Body of pancreas (tissue), 4 donors: ENCODE results near the gene OR6A2.

Experiments
- CTCF ChIP-seq, 7 experiments: fragments of 450-650 bp in 4 of 7; fragments of 200-600 bp in 3 of 7; sonication (generic) in 3 of 7; IDR thresholded peaks; one replicate each; pipeline ENCODE4 v1.5.1; 2016 to 2019; ENCODE audit warnings: antibody characterized with exemption in 7 of 7
- POLR2A ChIP-seq, 3 donors: fragments of 450-650 bp; IDR thresholded peaks; one replicate each; pipeline ENCODE4 v1.6.1; 2016; ENCODE audit warnings: antibody characterized with exemption in 3 of 3, mild to moderate bottlenecking in 2 of 3

DNA sequence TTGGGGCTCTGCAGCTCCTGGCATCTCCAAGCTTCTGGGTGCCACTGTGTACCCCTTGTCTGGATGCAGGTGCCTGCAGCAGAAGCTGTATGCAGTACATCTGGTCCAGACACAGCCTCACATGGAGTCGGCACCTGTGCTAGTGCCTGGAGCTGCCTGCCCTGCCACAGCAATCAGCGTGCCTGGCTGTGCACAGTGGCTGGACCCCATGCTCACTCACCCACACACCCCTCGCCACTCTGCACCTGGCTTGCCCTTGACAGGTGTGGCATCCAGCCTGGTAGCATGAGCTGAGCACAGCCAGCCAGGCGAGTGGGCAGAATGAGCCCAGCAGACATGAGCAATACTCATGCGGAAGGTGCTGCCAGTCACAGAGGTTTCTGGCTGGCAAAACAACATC lies 19.5 kb upstream of the OR6A2 start:
- TF ChIP-seq CTCF (IDR thresholded peaks at IDR 0.05) (no peak), POLR2A (IDR thresholded peaks at IDR 0.05) (no peak)
